ENCODE data around the gene SRSF9.

GRCh38 chr12:120416490-120417216, 52.9 kb downstream of the SRSF9 start:
- TF ChIP-seq CTCF (IDR thresholded peaks at IDR 0.05; ENCODE audit: poor library complexity) = no peak
- no peak for TF ChIP-seq EZH2 (IDR thresholded peaks at IDR 0.05; ENCODE audit: borderline replicate concordance)
- no peak for TF ChIP-seq EZH2phosphoT487 (IDR thresholded peaks at IDR 0.05; ENCODE audit: low read depth, severe bottlenecking, unreplicated experiment)

Data from hepatocyte (in vitro differentiated cells).